OCI-LY1 (cell line): Measurements from ENCODE around the gene GRIN3B.

ENCODE experiments used
- H2AFZ ChIP-seq: fragments of 200-600 bp; sonication (generic), shearing (Covaris generic); 2 replicates; pipeline ENCODE4 v1.6.0; 2014; ENCODE audit warnings: antibody characterized with exemption, mild to moderate bottlenecking, low read length
- H3F3A ChIP-seq: fragments of 200-600 bp; sonication (generic), shearing (Covaris generic); 2 replicates; pipeline ENCODE4 v1.6.0; 2014; ENCODE audit warnings: mild to moderate bottlenecking, antibody characterized with exemption, low read length, moderate library complexity; ENCODE audit not compliant: insufficient read depth
- H3K27ac ChIP-seq: fragments of 200-600 bp; sonication (generic); 2 replicates; pipeline ENCODE4 v1.5.1; 2014; ENCODE audit warnings: low read length, mixed run types, mild to moderate bottlenecking, low read depth; ENCODE audit not compliant: poor library complexity, severe bottlenecking
- H3K27me3 ChIP-seq: fragments of 200-600 bp; sonication (generic); 2 replicates; pipeline ENCODE4 v1.6.0; 2014; ENCODE audit warnings: antibody characterized with exemption, mild to moderate bottlenecking, low read length, moderate library complexity; ENCODE audit not compliant: insufficient read depth
- H3K36me3 ChIP-seq: fragments of 200-600 bp; sonication (generic); 2 replicates; pipeline ENCODE4 v1.6.1; 2014; ENCODE audit warnings: mild to moderate bottlenecking, antibody characterized with exemption, low read length, moderate library complexity, mixed read lengths; ENCODE audit not compliant: insufficient read depth
- H3K4me1 ChIP-seq: fragments of 200-600 bp; sonication (generic); 2 replicates; pipeline ENCODE4 v1.5.1; 2014; ENCODE audit warnings: mild to moderate bottlenecking, low read length, moderate library complexity; ENCODE audit not compliant: insufficient read depth, severe bottlenecking
- H3K4me2 ChIP-seq: fragments of 200-600 bp; sonication (generic), shearing (Covaris generic); 2 replicates; pipeline ENCODE4 v1.6.1; 2014; ENCODE audit warnings: low read length
- H3K4me3 ChIP-seq: fragments of 200-600 bp; sonication (generic); 2 replicates; pipeline ENCODE4 v1.5.1; 2014; ENCODE audit warnings: low read length, low read depth, mild to moderate bottlenecking, mixed read lengths; ENCODE audit not compliant: poor library complexity, severe bottlenecking
- H3K79me2 ChIP-seq: fragments of 200-600 bp; shearing (Covaris generic); 2 replicates; pipeline ENCODE4 v1.6.1; 2016; ENCODE audit warnings: mixed run types, low read length, mixed read lengths; ENCODE audit not compliant: insufficient read depth
- H3K9ac ChIP-seq: fragments of 200-600 bp; sonication (generic), shearing (Covaris generic); 2 replicates; pipeline ENCODE4 v1.6.1; 2014; ENCODE audit warnings: mild to moderate bottlenecking, low read length, mixed read lengths
- H3K9me2 ChIP-seq: fragments of 200-600 bp; sonication (generic), shearing (Covaris generic); 2 replicates; pipeline ENCODE4 v1.6.1; 2014; ENCODE audit warnings: low read depth, mild to moderate bottlenecking, low read length, mixed read lengths
- H3K9me3 ChIP-seq: fragments of 200-600 bp; shearing (Covaris generic); 2 replicates; pipeline ENCODE4 v1.6.1; 2014; ENCODE audit warnings: low read length, mixed read lengths
- H4K20me1 ChIP-seq: fragments of 200-600 bp; sonication (generic), shearing (Covaris generic); 2 replicates; pipeline ENCODE4 v1.6.0; 2016; ENCODE audit warnings: mild to moderate bottlenecking, low read length; ENCODE audit not compliant: insufficient read depth
- EZH2 ChIP-seq: fragments of 200-600 bp; sonication (generic), shearing (Covaris generic); IDR thresholded peaks from 2 replicates; pipeline ENCODE4 v1.8.0; 2017; ENCODE audit warnings: borderline replicate concordance, mixed run types, mild to moderate bottlenecking, antibody characterized with exemption, low read length, moderate library complexity, mixed read lengths
- TF ChIP-seq, protein P1 (sequence below): fragments of 200-600 bp; sonication (generic), shearing (Covaris generic); IDR thresholded peaks from 2 replicates; pipeline ENCODE4 v1.5.1; 2017; ENCODE audit warnings: mild to moderate bottlenecking, antibody characterized with exemption, low read length, moderate library complexity, mixed read lengths

GRIN3B gene

DNA sequence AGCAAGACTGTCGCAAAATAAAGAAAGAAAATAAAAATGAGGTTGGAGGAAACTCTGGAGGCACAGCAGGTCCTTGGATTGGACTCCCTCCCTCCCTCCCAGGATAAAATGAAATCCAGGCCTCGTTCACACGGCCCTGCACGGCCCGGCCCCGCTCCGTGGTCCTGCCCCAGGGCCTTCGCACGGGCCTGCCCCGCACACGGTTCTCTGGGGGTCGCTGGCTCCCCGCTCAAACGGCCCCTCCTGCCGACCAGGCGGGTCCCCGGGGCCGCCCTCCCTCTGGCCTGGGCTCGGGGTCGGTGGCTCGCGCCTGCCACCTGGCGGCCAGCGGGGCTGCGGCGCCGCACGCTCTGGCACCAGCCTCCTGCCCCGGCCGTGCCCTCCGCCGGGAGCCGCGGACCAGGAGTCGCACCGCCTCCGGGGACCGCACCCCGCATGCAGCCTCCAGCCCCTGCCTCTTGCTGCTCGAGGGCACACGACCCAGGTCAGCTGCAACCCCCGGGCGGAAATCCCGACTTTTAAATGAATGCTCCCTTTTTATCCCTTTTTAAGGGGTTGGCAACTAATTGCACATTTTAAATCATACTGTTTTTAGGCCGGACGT is 17.6 kb upstream of the GRIN3B start:
- Histone ChIP-seq H3K4me3 (no peak overlapping the region), H3F3A (no peaks in the 10 kb centered on the region), H3K27me3 (no peaks in the 10 kb centered on the region; the same call in 1 of the 2 replicates), H3K4me2 (peak overlapping the region; percentile 31; the same call in 1 of the 2 replicates), H3K9ac (no peak overlapping the region), H3K4me1 (peaks cover 16% of the 10 kb centered on the region), H2AFZ (no peak overlapping the region), H4K20me1 (no peaks in the 10 kb centered on the region), H3K9me2 (no peaks in the 10 kb centered on the region), H3K36me3 (peaks cover 10% of the 10 kb centered on the region; the same call in 1 of the 2 replicates), H3K27ac (no peak overlapping the region), H3K79me2 (no peaks in the 10 kb centered on the region), H3K9me3 (no peaks in the 10 kb centered on the region)
- no peak for TF ChIP-seq EZH2
- TF ChIP-seq, protein P1, sequence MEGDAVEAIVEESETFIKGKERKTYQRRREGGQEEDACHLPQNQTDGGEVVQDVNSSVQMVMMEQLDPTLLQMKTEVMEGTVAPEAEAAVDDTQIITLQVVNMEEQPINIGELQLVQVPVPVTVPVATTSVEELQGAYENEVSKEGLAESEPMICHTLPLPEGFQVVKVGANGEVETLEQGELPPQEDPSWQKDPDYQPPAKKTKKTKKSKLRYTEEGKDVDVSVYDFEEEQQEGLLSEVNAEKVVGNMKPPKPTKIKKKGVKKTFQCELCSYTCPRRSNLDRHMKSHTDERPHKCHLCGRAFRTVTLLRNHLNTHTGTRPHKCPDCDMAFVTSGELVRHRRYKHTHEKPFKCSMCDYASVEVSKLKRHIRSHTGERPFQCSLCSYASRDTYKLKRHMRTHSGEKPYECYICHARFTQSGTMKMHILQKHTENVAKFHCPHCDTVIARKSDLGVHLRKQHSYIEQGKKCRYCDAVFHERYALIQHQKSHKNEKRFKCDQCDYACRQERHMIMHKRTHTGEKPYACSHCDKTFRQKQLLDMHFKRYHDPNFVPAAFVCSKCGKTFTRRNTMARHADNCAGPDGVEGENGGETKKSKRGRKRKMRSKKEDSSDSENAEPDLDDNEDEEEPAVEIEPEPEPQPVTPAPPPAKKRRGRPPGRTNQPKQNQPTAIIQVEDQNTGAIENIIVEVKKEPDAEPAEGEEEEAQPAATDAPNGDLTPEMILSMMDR = peak; percentile 87

- Histone ChIP-seq H3K4me1 (peaks cover 16% of the 10 kb centered on the region), H3F3A (no peaks in the 10 kb centered on the region), H3K4me2 (peak within 1 kb of the TSS; percentile 83), H3K9me3 (no peaks in the 10 kb centered on the region), H3K27me3 (no peaks in the 10 kb centered on the region; the same call in 1 of the 2 replicates), H3K36me3 (peaks cover 17% of the 10 kb centered on the region; the same call in 1 of the 2 replicates), H4K20me1 (no peaks in the 10 kb centered on the region), H3K79me2 (no peaks in the 10 kb centered on the region), H2AFZ (no peak within 1 kb of the TSS), H3K4me3 (peak within 1 kb of the TSS; percentile 78), H3K9me2 (no peaks in the 10 kb centered on the region), H3K27ac (peak within 1 kb of the TSS; percentile 16), H3K9ac (peak within 1 kb of the TSS; percentile 80)
- no peak for TF ChIP-seq EZH2
- TF ChIP-seq, protein P1 = no peak
Observed at GRCh38 chr19:984165-984967, 15.9 kb upstream of the GRIN3B start, which contains the start of gene WDR18. Gene WDR18, plus strand, starts transcription at chr19:984345. Its CDS starts 9 bp downstream, at chr19:984354.

GRCh38 chr19:986083-986482 is 14.1 kb upstream of the GRIN3B start:
- Histone ChIP-seq H3K9me2 (no peaks in the 10 kb centered on the region), H3K4me1 (peaks cover 16% of the 10 kb centered on the region), H3K79me2 (no peaks in the 10 kb centered on the region), H4K20me1 (no peaks in the 10 kb centered on the region), H2AFZ (no peak overlapping the region), H3F3A (no peaks in the 10 kb centered on the region), H3K27ac (no peak overlapping the region), H3K36me3 (peaks cover 28% of the 10 kb centered on the region), H3K27me3 (no peaks in the 10 kb centered on the region), H3K9me3 (no peaks in the 10 kb centered on the region), H3K4me3 (no peak overlapping the region), H3K4me2 (no peak overlapping the region), H3K9ac (no peak overlapping the region)
- TF ChIP-seq, protein P1 = no peak
- no peak for TF ChIP-seq EZH2
